ENCODE measurements around the gene PARD3B. TPM values are rescaled to one million over a fixed set of nuclear protein-coding genes. Genes with fewer than 3 reads are reported as not detected.

The PARD3B gene
- total RNA-seq, 1 experiment from 2014 or later = 7.6 TPM

DNA sequence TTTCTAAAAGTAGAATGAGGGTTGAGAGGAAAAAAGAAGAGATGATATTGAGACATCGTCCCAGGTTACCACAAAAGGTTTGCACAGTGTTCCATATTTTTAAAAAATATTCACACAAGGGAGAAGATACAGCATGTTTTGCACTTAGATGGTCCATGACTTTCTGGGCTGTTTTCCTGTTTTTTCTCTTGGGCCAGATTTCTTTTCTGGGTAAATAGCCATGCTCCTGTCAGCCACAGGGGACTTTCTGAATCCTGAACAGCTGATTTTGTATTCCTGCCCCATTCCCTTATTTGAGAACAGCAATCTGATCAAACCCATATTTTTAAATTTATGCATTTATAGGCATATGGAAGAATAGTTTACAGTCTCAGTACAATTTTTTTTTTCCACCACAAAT, 951.1 kb downstream of the PARD3B start:
- TF ChIP-seq, protein P1, sequence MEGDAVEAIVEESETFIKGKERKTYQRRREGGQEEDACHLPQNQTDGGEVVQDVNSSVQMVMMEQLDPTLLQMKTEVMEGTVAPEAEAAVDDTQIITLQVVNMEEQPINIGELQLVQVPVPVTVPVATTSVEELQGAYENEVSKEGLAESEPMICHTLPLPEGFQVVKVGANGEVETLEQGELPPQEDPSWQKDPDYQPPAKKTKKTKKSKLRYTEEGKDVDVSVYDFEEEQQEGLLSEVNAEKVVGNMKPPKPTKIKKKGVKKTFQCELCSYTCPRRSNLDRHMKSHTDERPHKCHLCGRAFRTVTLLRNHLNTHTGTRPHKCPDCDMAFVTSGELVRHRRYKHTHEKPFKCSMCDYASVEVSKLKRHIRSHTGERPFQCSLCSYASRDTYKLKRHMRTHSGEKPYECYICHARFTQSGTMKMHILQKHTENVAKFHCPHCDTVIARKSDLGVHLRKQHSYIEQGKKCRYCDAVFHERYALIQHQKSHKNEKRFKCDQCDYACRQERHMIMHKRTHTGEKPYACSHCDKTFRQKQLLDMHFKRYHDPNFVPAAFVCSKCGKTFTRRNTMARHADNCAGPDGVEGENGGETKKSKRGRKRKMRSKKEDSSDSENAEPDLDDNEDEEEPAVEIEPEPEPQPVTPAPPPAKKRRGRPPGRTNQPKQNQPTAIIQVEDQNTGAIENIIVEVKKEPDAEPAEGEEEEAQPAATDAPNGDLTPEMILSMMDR (conservative IDR thresholded peaks at IDR 0.05; ENCODE audit: low read depth, low read length) = no peak
- TF ChIP-seq EZH2 (IDR thresholded peaks at IDR 0.05; ENCODE audit: borderline replicate concordance, low read depth, low read length, poor library complexity, severe bottlenecking) = no peak
- BruUV-seq (replicated peaks) = no TSS peak
- no peaks in the 10 kb centered on the region for H3K4me1 ChIP-seq (ENCODE audit: insufficient read depth, low read length, poor library complexity, severe bottlenecking)
- no peak overlapping the region for H3K4me3 ChIP-seq (ENCODE audit: low read depth, low read length, poor library complexity, severe bottlenecking)
- POLR2A ChIA-PET (ENCODE audit: low non-redundant PET) = no interaction called here
- no peak overlapping the region for H3K27ac ChIP-seq (ENCODE audit: low read depth, low read length, poor library complexity, severe bottlenecking)
- CTCF ChIA-PET = no interaction called here
- H3K9me3 ChIP-seq (ENCODE audit: low read depth, low read length, poor library complexity, severe bottlenecking) = no peaks in the 10 kb centered on the region
- intact Hi-C loops (cut with micrococcal nuclease; ENCODE audit: unreplicated experiment) = no loop called here
- H3K36me3 ChIP-seq (ENCODE audit: insufficient read depth, low read length, poor library complexity, severe bottlenecking) = no peaks in the 10 kb centered on the region
- H3K27me3 ChIP-seq (replicated peaks; ENCODE audit: insufficient read depth, low read depth, low read length, poor library complexity) = no peaks in the 10 kb centered on the region
- no peak for DNase-seq (ENCODE audit: low spot score)

GRCh38 chr2:205496772-205497171, 951.5 kb downstream of the PARD3B start:
- intact Hi-C loops (cut with micrococcal nuclease; ENCODE audit: unreplicated experiment) = no loop called here
- ChIA-PET POLR2A (ENCODE audit: low non-redundant PET) (no interaction called here), CTCF (no interaction called here)
- no TSS peak for BruUV-seq (replicated peaks)
- DNase-seq (ENCODE audit: low spot score) = peak; percentile 7
- no peaks in the 10 kb centered on the region for H3K27me3 ChIP-seq (replicated peaks; ENCODE audit: insufficient read depth, low read depth, low read length, poor library complexity)
- H3K27ac ChIP-seq (ENCODE audit: low read depth, low read length, poor library complexity, severe bottlenecking) = no peak overlapping the region
- H3K36me3 ChIP-seq (ENCODE audit: insufficient read depth, low read length, poor library complexity, severe bottlenecking) = no peaks in the 10 kb centered on the region
- H3K4me1 ChIP-seq (ENCODE audit: insufficient read depth, low read length, poor library complexity, severe bottlenecking) = no peaks in the 10 kb centered on the region
- no peak overlapping the region for H3K4me3 ChIP-seq (ENCODE audit: low read depth, low read length, poor library complexity, severe bottlenecking)
- TF ChIP-seq EZH2 (IDR thresholded peaks at IDR 0.05; ENCODE audit: borderline replicate concordance, low read depth, low read length, poor library complexity, severe bottlenecking) = no peak
- TF ChIP-seq, protein P1 (conservative IDR thresholded peaks at IDR 0.05; ENCODE audit: low read depth, low read length) = no peak
- H3K9me3 ChIP-seq (ENCODE audit: low read depth, low read length, poor library complexity, severe bottlenecking) = no peaks in the 10 kb centered on the region

DNA sequence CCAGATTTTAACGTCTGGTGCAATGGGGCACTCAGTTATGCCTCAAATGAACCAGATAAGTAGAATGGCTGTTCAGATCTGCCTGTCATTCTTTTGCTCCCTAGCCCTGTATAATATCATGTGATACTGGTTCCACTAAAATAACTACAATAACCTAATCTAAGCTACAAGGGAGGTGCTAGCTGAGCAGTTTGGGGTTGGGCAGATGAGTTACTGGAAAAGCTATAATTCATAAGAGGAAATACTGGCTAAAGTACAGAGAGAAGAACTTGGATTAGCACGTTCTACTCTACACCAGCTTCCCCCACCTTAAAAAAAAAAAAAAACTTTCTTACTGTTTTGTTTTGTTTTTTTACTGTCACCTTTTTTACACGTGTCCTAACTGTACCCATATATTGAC, 953.7 kb downstream of the PARD3B start:
- H3K27me3 ChIP-seq (replicated peaks; ENCODE audit: insufficient read depth, low read depth, low read length, poor library complexity) = no peaks in the 10 kb centered on the region
- DNase-seq (ENCODE audit: low spot score) = no peak
- intact Hi-C loops (cut with micrococcal nuclease; ENCODE audit: unreplicated experiment) = no loop called here
- no peaks in the 10 kb centered on the region for H3K4me1 ChIP-seq (ENCODE audit: insufficient read depth, low read length, poor library complexity, severe bottlenecking)
- no peaks in the 10 kb centered on the region for H3K36me3 ChIP-seq (ENCODE audit: insufficient read depth, low read length, poor library complexity, severe bottlenecking)
- BruUV-seq (replicated peaks) = no TSS peak
- H3K9me3 ChIP-seq (ENCODE audit: low read depth, low read length, poor library complexity, severe bottlenecking) = no peaks in the 10 kb centered on the region
- TF ChIP-seq, protein P1 (conservative IDR thresholded peaks at IDR 0.05; ENCODE audit: low read depth, low read length) = no peak
- TF ChIP-seq EZH2 (IDR thresholded peaks at IDR 0.05; ENCODE audit: borderline replicate concordance, low read depth, low read length, poor library complexity, severe bottlenecking) = no peak
- H3K27ac ChIP-seq (ENCODE audit: low read depth, low read length, poor library complexity, severe bottlenecking) = no peak overlapping the region
- ChIA-PET POLR2A (ENCODE audit: low non-redundant PET) (interaction anchor here (0.6 kb wide), 1 partner anchor 65 kb away, joined by 6 read pairs; no protein-coding TSS in a partner anchor), CTCF (no interaction called here)
- H3K4me3 ChIP-seq (ENCODE audit: low read depth, low read length, poor library complexity, severe bottlenecking) = no peak overlapping the region

All from A673 (cell line).